Endodermal cell (in vitro differentiated cells): Measurements from ENCODE around the gene CCDC146. TPM values are rescaled to one million over a fixed set of nuclear protein-coding genes. Genes with fewer than 3 reads are reported as not detected.

Experiments used
- DNase-seq: peaks from one replicate; pipeline ENCODE4 v3.0.0-alpha.2; 2017
- H3K27ac ChIP-seq: 2 replicates; pipeline ENCODE4 v1.5.1; 2013; ENCODE audit warnings: mild to moderate bottlenecking, low read depth, low read length, moderate library complexity
- H3K27me3 ChIP-seq: 2 replicates; pipeline ENCODE4 v1.6.1; 2013; ENCODE audit warnings: mild to moderate bottlenecking, low read length, moderate library complexity; ENCODE audit not compliant: insufficient read depth, control insufficient read depth, poor library complexity, severe bottlenecking
- H3K36me3 ChIP-seq: 2 replicates; pipeline ENCODE4 v1.7.0; 2013; ENCODE audit warnings: mild to moderate bottlenecking, low read length, moderate library complexity; ENCODE audit not compliant: control insufficient read depth, insufficient read depth
- H3K4me1 ChIP-seq: one replicate; pipeline ENCODE4 v1.7.0; 2013; ENCODE audit warnings: low read length; ENCODE audit not compliant: control insufficient read depth, insufficient read depth
- H3K4me3 ChIP-seq: 2 replicates; pipeline ENCODE4 v1.5.1; 2013; ENCODE audit warnings: mild to moderate bottlenecking, low read length, moderate library complexity
- H3K9ac ChIP-seq: 2 replicates; pipeline ENCODE4 v1.6.1; 2013; ENCODE audit warnings: mild to moderate bottlenecking, low read length, moderate library complexity; ENCODE audit not compliant: poor library complexity, severe bottlenecking; ENCODE audit errors: extremely low read depth
- H3K9me3 ChIP-seq: 2 replicates; pipeline ENCODE4 v1.6.1; 2013; ENCODE audit warnings: mild to moderate bottlenecking, low read length, moderate library complexity; ENCODE audit not compliant: control insufficient read depth
- H3K27ac Mint-ChIP-seq: 2 replicates; pipeline ENCODE4 v1.8.0; 2020; ENCODE audit warnings: mixed read lengths
- H3K27me3 Mint-ChIP-seq: 2 replicates; pipeline ENCODE4 v1.8.0; 2021; ENCODE audit warnings: mild to moderate bottlenecking, mixed read lengths; ENCODE audit not compliant: insufficient read depth
- H3K36me3 Mint-ChIP-seq: 2 replicates; pipeline ENCODE4 v1.8.0; 2020; ENCODE audit warnings: low read depth, mixed read lengths
- H3K4me1 Mint-ChIP-seq: 2 replicates; pipeline ENCODE4 v1.8.0; 2020; ENCODE audit warnings: mixed read lengths
- H3K4me3 Mint-ChIP-seq: 2 replicates; pipeline ENCODE4 v1.8.0; 2020; ENCODE audit warnings: mild to moderate bottlenecking, moderate library complexity, mixed read lengths
- H3K9me3 Mint-ChIP-seq: 2 replicates; pipeline ENCODE4 v1.8.0; 2020; ENCODE audit warnings: mild to moderate bottlenecking, mixed read lengths
- WGBS, 2 experiments: methylation state at CpG; one replicate each; pipeline versions ENCODE4 v1.1.5 to v1.1.7; 2013; ENCODE audit warnings: missing lambda C conversion rate in 2 of 2, mixed read lengths in 1 of 2; ENCODE audit not compliant: insufficient coverage in 1 of 2, insufficient read length in 1 of 2; 5-methylcytosine and 5-hydroxymethylcytosine counted together
- total RNA-seq, 2 donors: library from RNA; stranded (reverse); fragmentation: NEBNext Ultra II Directional in 1 of 2; extraction: Animal tissue kit (Norgen Biotek cat#: 25700) in 1 of 2; gene quantifications; 2 replicates in 1 of 2; 3 replicates in 1 of 2; pipeline ENCODE4 v1.2.1, GENCODE V29; 2021
- TF ChIP-seq, protein P1 (sequence below): fragments of 200-600 bp; sonication (generic); conservative IDR thresholded peaks from 2 replicates; pipeline ENCODE4 v1.5.0; 2021; ENCODE audit warnings: antibody characterized with exemption, mild to moderate bottlenecking

The CCDC146 gene
- total RNA-seq, 2 donors from 2014 or later: 2.7 to 5.2 TPM

GRCh38 chr7:77306231-77307067, 184.0 kb downstream of the CCDC146 start:
- Histone ChIP-seq H3K27me3 (no peaks in the 10 kb centered on the region), H3K4me3 (peak overlapping the region; percentile 64), H3K4me1 (no peaks in the 10 kb centered on the region), H3K36me3 (no peaks in the 10 kb centered on the region), H3K9ac (peak overlapping the region; percentile 15), H3K9me3 (peaks cover 4% of the 10 kb centered on the region), H3K27ac (no peak overlapping the region)
- Mint-ChIP-seq H3K4me1 (peaks cover 16% of the 10 kb centered on the region), H3K27me3 (no peaks in the 10 kb centered on the region), H3K9me3 (peaks cover 21% of the 10 kb centered on the region), H3K4me3 (no peak overlapping the region), H3K36me3 (peaks cover 8% of the 10 kb centered on the region), H3K27ac (peak overlapping the region; percentile 93)
- WGBS, 2 experiments: 87 to 93% methylated on average over 8 to 17 of the region's 17 CpGs
- no peak for DNase-seq
- TF ChIP-seq, protein P1, sequence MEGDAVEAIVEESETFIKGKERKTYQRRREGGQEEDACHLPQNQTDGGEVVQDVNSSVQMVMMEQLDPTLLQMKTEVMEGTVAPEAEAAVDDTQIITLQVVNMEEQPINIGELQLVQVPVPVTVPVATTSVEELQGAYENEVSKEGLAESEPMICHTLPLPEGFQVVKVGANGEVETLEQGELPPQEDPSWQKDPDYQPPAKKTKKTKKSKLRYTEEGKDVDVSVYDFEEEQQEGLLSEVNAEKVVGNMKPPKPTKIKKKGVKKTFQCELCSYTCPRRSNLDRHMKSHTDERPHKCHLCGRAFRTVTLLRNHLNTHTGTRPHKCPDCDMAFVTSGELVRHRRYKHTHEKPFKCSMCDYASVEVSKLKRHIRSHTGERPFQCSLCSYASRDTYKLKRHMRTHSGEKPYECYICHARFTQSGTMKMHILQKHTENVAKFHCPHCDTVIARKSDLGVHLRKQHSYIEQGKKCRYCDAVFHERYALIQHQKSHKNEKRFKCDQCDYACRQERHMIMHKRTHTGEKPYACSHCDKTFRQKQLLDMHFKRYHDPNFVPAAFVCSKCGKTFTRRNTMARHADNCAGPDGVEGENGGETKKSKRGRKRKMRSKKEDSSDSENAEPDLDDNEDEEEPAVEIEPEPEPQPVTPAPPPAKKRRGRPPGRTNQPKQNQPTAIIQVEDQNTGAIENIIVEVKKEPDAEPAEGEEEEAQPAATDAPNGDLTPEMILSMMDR: no peak

- H3K9me3 Mint-ChIP-seq: peaks cover 21% of the 10 kb centered on the region
- H3K4me1 ChIP-seq: no peaks in the 10 kb centered on the region
- no peak overlapping the region for H3K4me3 Mint-ChIP-seq
Observed at GRCh38 chr7:77308792-77309191, 186.4 kb downstream of the CCDC146 start.

GRCh38 chr7:77309714-77310220, 187.4 kb downstream of the CCDC146 start:
- Histone ChIP-seq H3K36me3 (no peaks in the 10 kb centered on the region), H3K9ac (no peak overlapping the region), H3K4me1 (no peaks in the 10 kb centered on the region), H3K27me3 (no peaks in the 10 kb centered on the region), H3K9me3 (peaks cover 4% of the 10 kb centered on the region), H3K4me3 (no peak overlapping the region), H3K27ac (no peak overlapping the region)
- WGBS, 2 experiments: 88 to 91% methylated on average over 1 of the region's 1 CpG
- no peak for DNase-seq
- Mint-ChIP-seq H3K27ac (no peak overlapping the region), H3K4me1 (peaks cover 14% of the 10 kb centered on the region), H3K36me3 (peaks cover 4% of the 10 kb centered on the region), H3K4me3 (no peak overlapping the region), H3K27me3 (no peaks in the 10 kb centered on the region), H3K9me3 (peaks cover 14% of the 10 kb centered on the region)
- TF ChIP-seq, protein P1: no peak

More at GRCh38 chr7:77308792-77309191, 186.4 kb downstream of the CCDC146 start:
- Histone ChIP-seq H3K4me3 (no peak overlapping the region), H3K36me3 (no peaks in the 10 kb centered on the region), H3K9me3 (peaks cover 4% of the 10 kb centered on the region), H3K27ac (no peak overlapping the region), H3K27me3 (no peaks in the 10 kb centered on the region), H3K9ac (no peak overlapping the region)
- peaks cover 8% of the 10 kb centered on the region for H3K36me3 Mint-ChIP-seq
- H3K27me3 Mint-ChIP-seq: no peaks in the 10 kb centered on the region
- no peak for DNase-seq
- H3K4me1 Mint-ChIP-seq: peaks cover 14% of the 10 kb centered on the region
- 86 to 91% methylated on average over 4 of the region's 4 CpGs for WGBS, 2 experiments
- H3K27ac Mint-ChIP-seq: no peak overlapping the region
- TF ChIP-seq, protein P1: no peak
